ENCODE data around the gene PLCD3. TPM values are rescaled to one million over a fixed set of nuclear protein-coding genes. Genes with fewer than 3 reads are reported as not detected.

The PLCD3 gene
- total and polyA plus RNA-seq, 9 of the 15 experiments (the other 6 are each of a cell fraction or from before 2014, with no cell fraction given): 0.20 to 22.6 (median 7.5) TPM

DNA sequence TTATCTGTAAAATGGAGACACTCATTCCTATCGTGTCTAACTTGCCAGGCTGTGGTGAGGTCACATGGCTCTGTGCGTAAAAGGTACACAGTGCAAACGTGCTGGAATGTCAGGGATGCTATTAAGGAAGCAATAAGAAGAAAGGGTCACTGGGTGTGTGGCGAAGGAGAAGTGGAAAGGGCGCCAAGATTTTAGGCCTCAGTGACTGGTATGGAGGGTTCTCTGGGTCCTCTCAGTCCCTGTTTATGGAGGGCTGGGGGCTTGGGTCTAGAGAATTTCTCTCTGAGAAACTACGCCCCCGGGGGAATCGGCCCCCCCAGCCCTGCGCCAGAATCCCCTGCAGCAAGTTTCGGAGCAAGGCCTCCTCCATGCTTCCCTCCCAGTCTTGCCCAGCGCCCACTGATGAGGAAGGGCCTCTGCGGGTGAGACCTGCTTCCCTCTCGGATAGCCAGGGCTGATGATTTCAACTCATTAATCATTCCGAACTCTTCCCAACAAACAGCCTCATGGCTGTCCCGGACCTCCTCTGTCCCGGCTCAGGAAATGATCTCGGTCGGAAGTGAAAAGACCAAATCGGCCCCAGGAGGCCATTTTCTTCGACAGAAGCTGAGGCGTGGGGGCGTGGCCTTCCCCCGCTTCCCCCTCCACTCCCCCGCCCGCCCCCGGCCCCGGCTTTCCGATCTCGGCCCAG, 14.7 kb upstream of the PLCD3 start (continued):
- TF ChIP-seq, protein P1, sequence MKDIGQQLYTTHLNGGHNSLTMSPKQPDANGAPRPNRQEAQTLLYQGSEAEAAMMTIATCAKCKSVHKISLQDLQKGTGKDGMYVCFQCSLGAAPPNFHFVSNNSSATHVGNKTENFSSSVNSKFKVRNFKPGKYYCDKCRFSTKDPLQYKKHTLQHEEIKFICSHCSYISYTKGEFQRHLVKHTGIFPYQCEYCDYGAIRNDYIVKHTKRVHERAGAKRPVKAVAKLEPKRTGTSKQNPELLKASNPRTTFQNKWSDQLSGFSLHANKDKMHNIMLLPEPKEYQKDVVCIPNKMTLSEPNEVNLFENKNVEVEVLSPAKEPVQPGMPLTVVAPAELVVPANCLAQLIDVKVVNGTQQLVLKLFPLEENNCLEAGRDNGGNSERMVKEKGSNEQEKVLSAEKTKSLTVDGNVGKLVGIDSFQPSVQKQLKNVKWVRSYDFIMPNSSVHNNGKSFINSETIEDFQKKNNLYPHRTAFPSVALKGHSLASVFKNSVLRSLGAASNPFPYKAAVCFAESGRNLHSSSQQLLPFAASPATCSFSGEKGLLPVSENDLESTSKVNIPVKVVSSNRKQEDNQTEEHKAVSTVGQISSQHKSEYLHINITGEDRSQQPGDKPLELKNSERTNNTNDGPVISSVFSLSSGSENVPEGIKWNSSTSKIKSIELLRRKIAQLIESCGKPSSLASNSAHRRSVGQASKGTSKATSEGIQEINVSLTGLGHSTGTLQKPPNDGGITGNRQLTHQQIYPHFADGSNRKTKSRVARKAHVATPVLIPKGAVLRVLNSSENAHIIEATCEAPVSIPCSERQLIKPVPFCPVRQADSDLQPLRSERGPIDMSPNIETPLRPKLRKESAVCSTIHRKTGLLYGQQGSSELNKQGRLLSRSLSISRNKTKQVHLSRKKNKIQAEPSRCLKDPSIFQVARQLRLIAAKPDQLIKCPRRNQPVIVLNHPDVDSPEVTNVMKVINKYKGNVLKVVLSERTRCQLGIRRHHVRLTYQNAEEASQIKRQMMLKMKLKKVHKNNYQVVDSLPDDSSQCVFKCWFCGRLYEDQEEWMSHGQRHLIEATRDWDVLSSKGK (CRISPR knock-in tag; IDR thresholded peaks at IDR 0.05): no peak
- TF ChIP-seq PYGO2 (tag; IDR thresholded peaks at IDR 0.05) (no peak), HDGF (IDR thresholded peaks at IDR 0.05) (no peak), NUFIP1 (IDR thresholded peaks at IDR 0.05; ENCODE audit: partially characterized antibody) (no peak), ZNF24 (IDR thresholded peaks at IDR 0.05) (no peak), CHD7 (IDR thresholded peaks at IDR 0.05; ENCODE audit: low read depth, low read length) (no peak), MYC (IDR thresholded peaks at IDR 0.05; ENCODE audit: low read depth, low read length) (peak; percentile 77), MYC (CRISPR knock-in tag; IDR thresholded peaks at IDR 0.05; ENCODE audit: borderline replicate concordance, low read depth) (peak; percentile 81; the same call in 1 of the 2 replicates), GABPB1 (CRISPR knock-in tag; IDR thresholded peaks at IDR 0.05) (no peak), ATF2 (CRISPR knock-in tag; IDR thresholded peaks at IDR 0.05) (no peak), MAFG (tag; conservative IDR thresholded peaks at IDR 0.05) (no peak)

Data from K562 (cell line).